ENCODE measurements around the gene IL22RA2.

GRCh38 chr6:137191670-137192069 is 18.2 kb upstream of the IL22RA2 start:
- TF ChIP-seq CTCF (IDR thresholded peaks at IDR 0.05; ENCODE audit: borderline replicate concordance, extremely low read depth, low read length, poor library complexity, severe bottlenecking) (no peak), EZH2 (IDR thresholded peaks at IDR 0.05; ENCODE audit: borderline replicate concordance, low read depth, low read length, severe bottlenecking) (no peak)
